GM04504 (cell line): ENCODE measurements around the gene KLK13.

Source experiments
- DNase-seq: peaks from one replicate; pipeline ENCODE4 v3.0.0-alpha.2; 2012; ENCODE audit warnings: low read depth

KLK13 gene

GRCh38 chr19:51060973-51061372, 3.9 kb downstream of the KLK13 start:
- DNase-seq = no peak

- no peak for DNase-seq
Observed at GRCh38 chr19:51060336-51060735, 4.6 kb downstream of the KLK13 start.

- DNase-seq = no peak
Observed at GRCh38 chr19:51059715-51060114, 5.2 kb downstream of the KLK13 start.

DNA sequence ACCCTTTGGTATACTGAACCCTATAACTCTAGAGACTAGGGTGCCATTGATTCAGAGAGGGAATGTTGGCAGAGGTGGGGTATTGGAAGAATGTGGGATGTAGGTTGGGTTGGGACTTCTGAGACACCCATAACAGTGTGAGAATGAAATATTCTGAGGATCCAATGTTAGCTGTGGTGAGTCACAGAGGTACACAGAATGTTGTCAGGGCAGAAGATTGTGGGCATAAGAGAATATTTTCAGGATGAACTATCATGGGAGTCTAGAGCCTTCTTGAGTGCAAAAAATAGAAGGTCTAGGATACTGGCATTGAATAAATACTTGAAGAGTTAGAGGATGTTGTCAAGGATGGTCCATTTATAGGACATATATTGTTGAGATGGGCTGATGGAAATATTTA, 9.0 kb downstream of the KLK13 start:
- no peak for DNase-seq

GRCh38 chr19:51047031-51047335, 17.9 kb downstream of the KLK13 start:
- no peak for DNase-seq

DNA sequence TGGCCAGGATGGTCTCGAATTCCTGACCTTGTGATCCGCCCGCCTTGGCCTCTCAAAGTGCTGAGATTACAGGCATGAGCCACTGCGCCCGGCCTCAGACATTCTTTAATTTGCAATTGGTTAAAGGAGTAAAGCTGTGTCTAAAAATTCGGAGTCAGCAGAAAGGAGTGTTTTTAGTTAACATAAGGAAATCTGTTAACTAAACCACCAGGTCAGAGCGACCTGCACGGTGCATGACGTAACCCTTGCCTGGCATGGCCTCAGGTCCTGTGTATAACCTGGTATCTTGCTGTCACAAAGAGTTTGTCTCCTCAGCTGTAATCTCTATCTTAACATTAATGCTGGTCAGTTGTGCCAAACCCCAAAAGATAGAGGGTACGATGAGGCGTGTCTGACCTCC, 20.6 kb downstream of the KLK13 start:
- no peak for DNase-seq

DNA sequence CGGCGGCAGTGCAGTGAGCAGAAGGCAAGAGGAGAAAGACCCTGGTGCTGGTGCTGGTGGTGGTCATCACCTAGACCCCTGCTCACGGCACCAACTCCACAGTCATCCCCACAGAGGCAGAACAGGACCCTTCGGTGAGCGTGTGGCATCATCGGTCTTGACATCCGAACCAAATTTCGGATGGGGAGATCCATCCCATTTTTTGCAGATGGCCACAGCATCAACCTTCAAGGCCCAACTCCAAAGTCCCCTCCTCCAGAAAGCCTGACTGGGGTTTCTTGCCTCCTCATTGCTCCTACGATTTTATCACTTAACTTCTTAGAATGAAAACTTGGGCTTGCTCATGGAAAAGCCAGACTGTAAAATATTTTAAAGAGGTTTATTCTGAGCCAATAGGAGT, 21.4 kb downstream of the KLK13 start:
- no peak for DNase-seq

- no peak for DNase-seq
Observed at GRCh38 chr19:51040151-51040550, 24.7 kb downstream of the KLK13 start.

- DNase-seq = no peak
Observed at GRCh38 chr19:51036519-51036918, 28.4 kb downstream of the KLK13 start.

- DNase-seq = no peak
Observed at GRCh38 chr19:51034704-51035103, 30.2 kb downstream of the KLK13 start, which contains the start of gene KLK12. Gene KLK12 (minus strand): TSS chr19:51035002. CDS start chr19:51034621, 381 bp downstream.

- no peak for DNase-seq
Observed at GRCh38 chr19:51031880-51032225, 33.0 kb downstream of the KLK13 start.

DNA sequence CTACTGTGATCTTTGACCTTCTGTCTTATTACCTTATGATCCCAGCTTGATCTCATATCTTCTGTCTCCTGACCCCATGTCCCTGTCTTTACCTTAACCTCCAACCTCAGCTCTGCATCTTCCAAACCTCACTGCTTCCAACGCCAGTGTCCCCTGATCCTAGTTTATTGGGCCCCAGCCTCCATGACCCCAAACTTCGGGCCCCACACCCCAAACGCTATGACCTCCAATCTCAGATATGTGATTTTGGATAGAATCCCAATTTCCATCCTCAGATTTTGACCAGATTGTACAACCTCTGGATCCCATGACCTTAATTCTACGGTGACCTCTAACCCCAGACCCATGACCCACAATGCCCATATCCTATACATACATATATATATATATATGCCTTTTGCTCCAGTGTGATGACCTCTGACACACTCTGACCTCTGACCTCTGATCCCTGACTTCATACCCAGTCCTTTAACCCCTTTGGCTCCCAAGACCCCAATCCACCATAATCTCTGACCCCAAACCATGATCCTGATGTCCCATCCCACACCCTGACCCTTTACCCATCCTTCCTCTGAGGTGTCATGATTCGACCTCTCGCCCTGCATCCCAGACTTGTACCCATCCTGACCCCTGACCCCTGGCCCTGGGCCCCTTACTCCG, 33.5 kb downstream of the KLK13 start:
- no peak for DNase-seq

DNA sequence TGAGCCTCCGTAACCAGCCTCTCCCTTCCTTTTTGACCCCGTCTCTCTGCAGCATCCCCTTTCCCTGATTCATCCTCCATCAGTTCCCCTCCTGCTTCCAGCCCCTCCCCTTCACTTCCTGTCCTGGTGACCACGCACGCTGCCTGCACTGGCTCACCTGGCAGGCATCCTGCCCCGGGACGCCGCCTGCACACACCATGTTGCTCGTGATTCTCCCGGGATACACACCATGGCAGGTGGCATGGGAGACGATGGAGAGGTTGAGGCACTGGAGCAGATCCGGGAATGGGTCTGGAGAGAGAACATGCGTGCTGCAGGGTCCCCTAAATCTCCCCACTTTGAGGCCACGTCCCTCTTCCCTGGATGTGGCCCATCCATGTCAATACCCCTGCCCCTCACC, 34.3 kb downstream of the KLK13 start:
- no peak for DNase-seq

DNA sequence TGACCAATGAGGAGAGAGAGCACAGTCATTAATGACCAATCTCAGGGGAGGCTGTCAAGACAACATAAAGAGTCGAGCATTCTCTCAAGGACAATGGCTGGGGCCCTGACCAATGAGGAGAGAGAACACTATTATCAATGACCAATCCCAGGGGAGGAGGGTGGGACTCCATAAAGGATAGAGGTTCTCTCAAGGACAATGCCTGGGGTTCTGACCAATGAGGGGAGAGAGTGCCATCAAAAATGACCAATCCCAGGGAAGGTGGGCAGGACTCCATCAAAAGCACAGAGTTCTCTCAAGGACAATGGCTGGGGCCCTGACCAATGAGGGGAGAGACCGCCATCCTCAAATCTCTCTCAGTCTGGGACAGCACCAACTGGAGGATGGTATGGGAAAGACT, 35.2 kb downstream of the KLK13 start:
- DNase-seq = no peak

DNA sequence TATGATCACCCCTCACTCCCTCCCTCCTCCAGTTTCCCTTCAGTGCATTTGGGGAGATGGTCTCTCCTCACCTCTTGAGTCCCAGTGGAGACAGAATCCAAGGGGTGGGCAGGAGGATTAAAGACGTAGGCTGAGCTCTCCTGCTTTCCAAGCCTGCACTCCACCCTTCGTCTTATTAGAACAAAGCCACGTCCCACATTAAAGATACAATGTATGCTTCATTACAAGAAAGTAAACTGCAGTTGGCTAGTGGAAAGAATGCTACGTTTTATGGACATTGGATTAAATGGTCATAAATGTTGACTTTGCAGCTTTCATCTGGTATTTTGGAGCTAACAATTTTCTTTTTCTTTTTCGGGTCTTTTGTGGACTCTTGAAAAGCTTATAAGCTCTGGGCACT, 37.0 kb downstream of the KLK13 start:
- no peak for DNase-seq

DNA sequence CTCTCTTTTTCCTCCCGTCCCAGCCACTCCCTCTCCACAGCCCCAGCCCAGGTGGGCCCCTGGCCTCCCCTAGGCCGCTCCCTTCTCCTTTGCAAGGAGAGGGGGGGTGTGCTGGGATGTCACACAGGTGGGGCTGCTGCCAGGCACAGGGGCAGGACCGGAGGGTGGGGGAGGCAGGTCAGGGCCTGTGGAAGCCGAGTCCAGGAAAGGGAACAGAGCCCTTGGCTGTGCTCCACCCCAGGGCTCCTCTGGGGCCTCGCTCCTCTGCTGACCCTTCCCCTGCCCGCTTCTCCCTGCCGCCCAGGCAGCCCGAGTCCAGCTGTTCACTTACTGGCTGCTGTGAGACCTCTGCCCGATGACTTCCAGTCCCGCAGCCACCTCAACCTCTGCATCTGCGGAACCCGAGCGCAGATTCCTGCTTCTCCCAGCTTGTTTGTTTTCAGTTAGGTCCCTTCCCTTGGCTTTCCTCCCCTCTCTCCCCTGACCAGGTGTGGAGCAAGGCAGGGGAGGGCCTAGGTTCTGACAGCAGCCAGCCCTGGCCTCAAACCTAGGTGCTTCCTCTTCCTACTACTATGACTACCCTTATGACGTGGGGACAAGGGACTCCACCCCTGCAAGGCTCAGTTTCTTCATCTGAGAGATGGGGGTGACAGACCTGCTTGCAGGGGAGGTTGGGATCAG, 37.6 kb downstream of the KLK13 start:
- DNase-seq = no peak

DNA sequence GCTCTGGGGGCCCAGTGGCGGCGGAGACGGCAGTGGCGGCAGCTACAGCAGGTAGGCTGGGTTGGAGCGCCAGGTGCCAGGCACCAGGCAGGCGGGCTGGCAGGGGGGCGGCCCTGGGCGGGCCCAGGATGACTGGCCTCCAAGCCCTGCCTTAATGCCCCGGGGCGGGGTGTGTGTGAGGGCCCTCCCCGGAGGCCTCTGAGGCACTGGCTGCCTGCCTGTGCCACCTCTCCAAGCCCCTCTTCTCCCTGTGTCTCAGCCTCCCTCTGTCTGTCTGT, 38.4 kb downstream of the KLK13 start, which contains the start of gene KLK11:
KLK11 (minus strand) TSS at position 63 of the 278 bp plus-strand sequence. CDS start 985 bp downstream, outside the sequence.
- DNase-seq = no peak

DNA sequence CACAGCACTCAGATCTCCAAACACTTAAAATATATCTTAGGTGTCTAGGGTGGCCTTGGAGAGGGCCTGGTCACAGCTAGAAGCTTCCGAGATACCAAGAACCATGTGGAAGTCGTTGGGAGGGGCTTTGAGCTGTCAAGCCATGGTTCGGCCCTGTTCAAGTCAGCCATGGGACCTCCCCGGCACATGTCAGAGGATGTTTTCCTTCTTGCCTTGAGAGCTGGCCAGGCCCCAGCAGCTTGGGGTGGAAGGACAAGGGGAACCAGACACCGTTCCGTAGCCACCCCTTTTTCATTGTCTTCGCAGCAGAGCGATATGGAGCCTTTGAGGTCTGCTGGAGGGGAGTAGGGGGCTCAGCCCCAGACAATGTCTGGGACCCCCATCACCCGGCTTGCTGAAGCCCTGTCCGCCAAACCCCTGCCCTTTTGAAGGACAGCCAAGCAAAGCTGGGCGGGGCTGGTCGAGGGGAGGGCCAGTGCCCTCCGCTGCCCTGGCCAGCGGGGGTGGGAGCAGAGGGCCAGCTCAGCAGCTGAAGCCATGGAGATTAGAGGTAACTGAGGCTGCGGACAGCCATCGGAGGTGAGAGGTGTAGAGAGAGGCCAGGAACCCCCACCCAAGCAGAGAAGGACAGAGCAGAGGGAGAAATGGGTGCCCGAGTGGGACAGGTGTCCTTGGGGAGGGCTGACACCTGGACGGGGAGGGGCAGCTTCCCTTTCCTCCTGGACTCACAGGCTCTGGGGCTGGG, 38.9 kb downstream of the KLK13 start:
- no peak for DNase-seq

DNA sequence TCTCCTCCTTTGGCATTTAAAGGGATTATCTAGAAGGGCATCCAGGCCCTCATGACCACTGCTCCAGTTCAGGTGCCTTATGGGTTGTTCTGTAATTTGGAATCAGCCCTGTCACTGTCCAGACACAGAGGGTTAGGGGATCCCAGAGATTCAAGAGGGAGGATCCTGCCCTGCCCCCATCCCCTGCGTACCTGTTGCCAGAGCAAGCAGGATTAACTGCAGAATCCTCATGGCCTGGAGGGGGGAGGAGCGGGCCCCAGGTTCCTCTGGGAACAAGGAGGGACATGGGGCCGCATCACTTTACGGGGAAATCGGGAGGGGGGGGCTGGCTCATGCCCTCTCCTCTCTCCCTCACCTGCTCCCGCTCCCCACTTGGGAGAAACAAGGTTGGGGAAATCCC, 39.5 kb downstream of the KLK13 start:
- no peak for DNase-seq

GRCh38 chr19:51024924-51025323, 40.0 kb downstream of the KLK13 start:
- DNase-seq = no peak

DNA sequence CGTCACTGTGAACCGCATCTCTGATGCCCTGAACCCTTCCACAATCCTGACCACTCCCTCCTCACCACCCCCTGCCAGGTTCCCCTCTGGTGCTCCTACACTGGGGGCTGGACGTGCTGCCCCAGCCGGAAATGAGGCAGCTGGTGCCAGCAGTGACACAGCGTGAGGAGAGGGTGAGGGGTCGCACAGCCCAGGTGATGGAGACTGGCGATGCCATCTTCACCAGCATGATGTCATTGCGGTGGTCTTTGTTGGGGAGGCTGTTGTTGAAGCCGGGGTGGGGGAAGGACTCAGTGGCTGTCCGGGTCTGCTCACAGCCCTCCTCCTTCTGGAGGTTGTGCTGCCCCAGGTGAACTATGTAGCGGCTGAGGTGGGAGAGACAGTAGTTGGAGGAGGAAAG, 40.9 kb downstream of the KLK13 start:
- no peak for DNase-seq

- DNase-seq = no peak
Observed at GRCh38 chr19:51022526-51022925, 42.4 kb downstream of the KLK13 start.

DNA sequence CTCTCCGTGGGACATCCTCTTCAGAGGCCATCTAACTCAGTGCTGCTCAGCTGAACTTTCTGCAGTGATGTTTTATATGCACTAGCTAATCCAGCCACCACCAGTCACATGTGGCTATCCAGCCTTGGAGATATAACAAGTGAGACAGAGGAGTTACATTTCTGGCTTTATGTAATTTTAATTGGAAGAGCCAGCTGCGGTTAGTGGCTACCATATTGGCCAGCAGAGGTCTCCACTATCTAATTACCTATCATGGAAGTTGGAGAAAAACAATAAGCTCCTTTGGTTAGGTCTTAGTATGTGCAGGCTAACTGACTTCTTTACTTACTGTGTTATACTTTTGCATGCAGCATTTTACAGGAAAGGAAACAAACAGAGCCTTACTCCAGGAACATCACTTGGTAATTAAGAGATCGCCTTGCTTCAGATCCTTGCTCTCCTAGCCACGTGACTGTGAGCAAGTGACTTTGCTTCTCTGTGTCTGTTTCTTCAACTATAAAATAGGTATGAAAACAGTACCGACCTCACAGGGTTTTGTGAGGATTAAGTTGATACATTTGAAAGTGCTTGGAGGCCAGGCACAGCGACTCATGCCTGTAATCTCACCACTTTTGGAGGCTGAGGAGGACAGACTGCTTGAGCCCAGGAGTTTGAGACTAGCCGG, 43.8 kb downstream of the KLK13 start:
- peak; percentile 11 for DNase-seq
